Measurements from ENCODE around the gene ADCY5.

ADCY5 gene

GRCh38 chr3:123278446-123278845 is 170.4 kb downstream of the ADCY5 start:
- TF ChIP-seq ZFX (IDR thresholded peaks at IDR 0.05) (no peak), CTCF (conservative IDR thresholded peaks at IDR 0.05) (no peak)
- H3K27ac ChIP-seq: no peak overlapping the region

DNA sequence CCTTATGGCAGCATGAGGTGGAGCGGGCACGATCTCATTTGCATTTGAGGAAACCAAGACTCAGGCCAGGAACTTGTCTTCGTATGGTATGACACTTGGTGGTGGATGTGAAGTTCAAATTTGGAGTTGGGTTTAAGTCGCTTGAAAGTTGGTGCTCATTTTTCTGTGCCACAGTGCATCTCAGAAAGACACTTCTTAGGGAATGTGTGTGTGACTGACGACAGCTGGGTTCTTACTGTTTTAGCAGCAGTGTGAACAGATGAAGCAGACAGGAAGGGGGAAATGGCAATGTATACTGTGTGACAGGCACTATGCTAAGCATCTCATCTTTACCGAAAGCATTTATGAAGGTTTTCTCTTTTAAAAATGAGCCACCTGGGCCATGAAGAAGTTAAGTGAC is 171.8 kb downstream of the ADCY5 start:
- no peak for TF ChIP-seq ZFX (IDR thresholded peaks at IDR 0.05)
- TF ChIP-seq CTCF (conservative IDR thresholded peaks at IDR 0.05): no peak
- no peak overlapping the region for H3K27ac ChIP-seq

- no peak overlapping the region for H3K27ac ChIP-seq
- TF ChIP-seq ZFX (IDR thresholded peaks at IDR 0.05): no peak
- no peak for TF ChIP-seq CTCF (conservative IDR thresholded peaks at IDR 0.05)
Measured at GRCh38 chr3:123276346-123277006, 172.4 kb downstream of the ADCY5 start.

GRCh38 chr3:123275691-123276090 is 173.2 kb downstream of the ADCY5 start:
- H3K27ac ChIP-seq: no peak overlapping the region
- no peak for TF ChIP-seq CTCF (conservative IDR thresholded peaks at IDR 0.05)
- no peak for TF ChIP-seq ZFX (IDR thresholded peaks at IDR 0.05)

GRCh38 chr3:123272547-123272946 is 176.3 kb downstream of the ADCY5 start:
- TF ChIP-seq CTCF (conservative IDR thresholded peaks at IDR 0.05): no peak
- no peak for TF ChIP-seq ZFX (IDR thresholded peaks at IDR 0.05)
- H3K27ac ChIP-seq: no peak overlapping the region

- no peak for TF ChIP-seq CTCF (conservative IDR thresholded peaks at IDR 0.05)
- TF ChIP-seq ZFX (IDR thresholded peaks at IDR 0.05): no peak
- H3K27ac ChIP-seq: no peak overlapping the region; the same call in 1 of the 2 replicates
Measured at GRCh38 chr3:123271466-123272159, 177.3 kb downstream of the ADCY5 start.

DNA sequence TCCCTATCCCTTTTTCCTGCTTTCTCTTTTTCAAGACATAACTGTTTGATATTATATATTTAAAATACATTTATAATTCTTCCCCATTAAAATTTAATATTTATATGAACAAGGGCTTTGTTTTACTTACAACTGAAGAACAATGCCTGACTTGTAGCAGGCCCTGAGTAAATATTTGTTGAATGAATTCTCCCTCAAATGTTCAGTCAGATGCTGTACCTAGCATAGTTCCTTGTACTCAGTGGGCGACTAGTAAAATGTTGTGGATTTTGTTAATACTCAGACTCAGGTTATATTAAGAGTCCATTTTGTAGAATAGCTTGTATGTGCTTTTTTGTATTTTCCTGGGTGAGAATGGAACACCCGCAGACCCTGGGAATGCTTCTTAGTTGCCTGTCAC is 178.1 kb downstream of the ADCY5 start:
- TF ChIP-seq CTCF (conservative IDR thresholded peaks at IDR 0.05) (no peak), ZFX (IDR thresholded peaks at IDR 0.05) (no peak)
- H3K27ac ChIP-seq: no peak overlapping the region
